K562 (cell line): ENCODE data around the gene FAM161B. TPM values are rescaled to one million over a fixed set of nuclear protein-coding genes. Genes with fewer than 3 reads are reported as not detected.

Experiments
- ATAC-seq: fragments of 200-7000 bp; cut with Tn5 transposase; 3 replicates; pipeline ENCODE4 v1.9.1; 2020; ENCODE audit warnings: moderate library complexity
- BruUV-seq: library from RNA; stranded (reverse); fragments of 400-500 nt; replicated peaks from 2 replicates; lab custom pipeline; 2021; lab: Mats Ljungman, UMichigan
- CTCF ChIA-PET: fragments of 300-600 bp; formaldehyde crosslinking; extraction: SDS; loops from one replicate; lab custom pipeline; 2021; ENCODE audit warnings: low intra/inter-chr PET ratio; lab: Yijun Ruan, JAX
- POLR2A ChIA-PET: fragments of 300-600, 350-650 bp; sonication (Branson Sonifier 250); formaldehyde crosslinking; extraction: SDS; loops from one replicate; lab custom pipeline; 2021; ENCODE audit warnings: antibody characterized with exemption, inconsistent platforms; lab: Yijun Ruan, JAX
- DNase-seq, 4 experiments: peaks; one replicate each; pipeline versions ENCODE4 v3.0.0 to v3.0.0-alpha.2; 2011 to 2018; ENCODE audit warnings: low spot score in 3 of 4, mixed read lengths in 3 of 4; ENCODE audit errors: extremely low read depth in 1 of 4
- FAIRE-seq: peaks from 2 replicates; lab custom pipeline; 2011; peaks lifted over from hg19 to GRCh38; lab: Jason Lieb, UNC
- H2AFZ ChIP-seq: 2 replicates; pipeline ENCODE4 v1.6.0; 2011; ENCODE audit warnings: low read depth, low read length, control low read depth, inconsistent platforms
- H3K27ac ChIP-seq: fragments of 200-600 bp; 3 replicates; pipeline ENCODE4 v1.8.0; 2011; ENCODE audit warnings: low read depth, mild to moderate bottlenecking, control low read depth, inconsistent platforms, low read length, moderate library complexity, mixed read lengths; ENCODE audit errors: extremely low read depth
- H3K27me3 ChIP-seq, 2 experiments: fragments of 300-600 bp in 1 of 2; 2 replicates in 1 of 2; 3 replicates in 1 of 2; pipeline versions ENCODE4 v1.6.0 to v1.8.0; 2011; ENCODE audit warnings: inconsistent platforms in 2 of 2, low read length in 2 of 2, mild to moderate bottlenecking in 1 of 2, mixed read lengths in 1 of 2, moderate library complexity in 1 of 2; ENCODE audit not compliant: control insufficient read depth in 2 of 2, insufficient read depth in 2 of 2
- H3K36me3 ChIP-seq: fragments of 300-600 bp; 3 replicates; pipeline ENCODE4 v1.8.0; 2011; ENCODE audit warnings: mild to moderate bottlenecking, low read length, inconsistent platforms; ENCODE audit not compliant: control insufficient read depth, insufficient read depth
- H3K4me1 ChIP-seq, 2 experiments: fragments of 200-600 bp in 1 of 2; replicated peaks in 1 of 2; 2 replicates in 1 of 2; 3 replicates in 1 of 2; pipeline versions ENCODE4 v1.5.1 to v1.8.0; 2011; ENCODE audit warnings: inconsistent platforms in 2 of 2, low read length in 2 of 2, mild to moderate bottlenecking in 1 of 2, mixed read lengths in 1 of 2, moderate library complexity in 1 of 2; ENCODE audit not compliant: control insufficient read depth in 2 of 2, insufficient read depth in 2 of 2
- H3K4me2 ChIP-seq: 2 replicates; pipeline ENCODE4 v1.6.1; 2011; ENCODE audit warnings: low read length, control low read depth, inconsistent platforms, mixed read lengths; ENCODE audit not compliant: insufficient read depth
- H3K4me3 ChIP-seq: fragments of 200-600 bp; sonication (generic), shearing (Covaris generic); 2 replicates; pipeline ENCODE4 v1.5.1; 2016; ENCODE audit warnings: control low read depth, inconsistent platforms
- H3K79me2 ChIP-seq: fragments of 200-600 bp; 3 replicates; pipeline ENCODE4 v1.8.0; 2011; ENCODE audit warnings: low read length, inconsistent platforms; ENCODE audit not compliant: control insufficient read depth, insufficient read depth
- H3K9ac ChIP-seq, 2 experiments: 2 replicates each; pipeline versions ENCODE4 v1.6.0 to v1.6.1; 2011; ENCODE audit warnings: low read depth in 2 of 2, low read length in 2 of 2, control low read depth in 1 of 2, inconsistent platforms in 1 of 2, mild to moderate bottlenecking in 1 of 2, mixed read lengths in 1 of 2; ENCODE audit not compliant: insufficient read depth in 1 of 2
- H3K9me1 ChIP-seq: one replicate; pipeline ENCODE4 v1.6.0; 2011; ENCODE audit warnings: inconsistent platforms, mild to moderate bottlenecking, low read length, moderate library complexity; ENCODE audit not compliant: control insufficient read depth, insufficient read depth
- H3K9me3 ChIP-seq: replicated peaks from 2 replicates; pipeline ENCODE4 v1.5.1; 2011; ENCODE audit warnings: low read depth, low read length, inconsistent platforms; ENCODE audit not compliant: control insufficient read depth, insufficient read depth
- H4K20me1 ChIP-seq: replicated peaks from 2 replicates; pipeline ENCODE4 v1.6.1; 2011; ENCODE audit warnings: low read length, inconsistent platforms, mixed read lengths; ENCODE audit not compliant: control insufficient read depth, insufficient read depth
- EHMT2 ChIP-seq: fragments of 450-650 bp; IDR thresholded peaks from 2 replicates; pipeline ENCODE4 v1.6.1; 2018; ENCODE audit warnings: antibody characterized with exemption
- FOXJ3 ChIP-seq: sonication (generic); formaldehyde crosslinking; IDR thresholded peaks from 2 replicates; pipeline ENCODE4 v1.4.0; 2020; ENCODE audit warnings: mild to moderate bottlenecking, missing genetic modification reagents
- MYC ChIP-seq, 2 experiments: fragments of 250-450 bp in 1 of 2; sonication (Bioruptor Pico) in 1 of 2; IDR thresholded peaks; 2 replicates each; pipeline versions ENCODE4 v1.5.1 to v1.6.1; 2012 to 2021; ENCODE audit warnings: low read depth in 2 of 2, borderline replicate concordance in 1 of 2, improper control_type of control experiment in 1 of 2, low read length in 1 of 2, mild to moderate bottlenecking in 1 of 2, moderate library complexity in 1 of 2
- PHTF2 ChIP-seq: fragments of 250-450 bp; sonication (Bioruptor Pico); IDR thresholded peaks from 2 replicates; pipeline ENCODE4 v1.5.0; 2021; ENCODE audit warnings: mild to moderate bottlenecking
- POLR2H ChIP-seq: IDR thresholded peaks from 2 replicates; pipeline ENCODE4 v1.6.1; 2016; ENCODE audit warnings: missing genetic modification characterization, low read depth, mild to moderate bottlenecking, control low read depth, missing compliant biosample characterization, moderate library complexity
- SNRNP70 ChIP-seq: fragments of 200-400 bp; formaldehyde crosslinking; optimal IDR thresholded peaks from 2 replicates; pipeline ENCODE3; 2017; ENCODE audit warnings: low read depth, low read length
- TAF9B ChIP-seq: fragments of 450-650 bp; IDR thresholded peaks from 2 replicates; pipeline ENCODE4 v1.6.1; 2018; ENCODE audit warnings: mild to moderate bottlenecking; ENCODE audit not compliant: partially characterized antibody
- ZNF232 ChIP-seq: sonication (generic); formaldehyde crosslinking; IDR thresholded peaks from 2 replicates; pipeline ENCODE4 v1.8.0; 2022; ENCODE audit warnings: mild to moderate bottlenecking, missing genetic modification reagents
- WGBS: fragments of 100-300 bp; shearing (Covaris generic); methylation state at CpG from one replicate; pipeline ENCODE4 v1.1.6; 2016; ENCODE audit warnings: low coverage, mixed read lengths; ENCODE audit not compliant: insufficient coverage; ENCODE audit errors: missing lambda C conversion rate; 5-methylcytosine and 5-hydroxymethylcytosine counted together
- in situ Hi-C: fragments of 300-500 bp; cut with MboI; formaldehyde crosslinking; loops from 4 replicates; pipeline ENCODE4 v1.15.0; 2018; ENCODE audit warnings: inconsistent platforms, mixed read lengths
- intact Hi-C: fragments of 100-400 bp; cut with micrococcal nuclease; formaldehyde crosslinking; loops from 2 replicates; pipeline ENCODE4 v1.14.2; 2022
- polyA plus RNA-seq, 8 experiments: library from polyadenylated mRNA; depleted of rRNA in 4 of 8; stranded (reverse) in 5 of 8; unstranded in 3 of 8; fragments of >200 nt; fragmentation: Nextera tagmentation in 2 of 8; fragmentation: Illumina TruSeq in 1 of 8; extraction: Ambion mirVana in 2 of 8; extraction: Trizol in 1 of 8; gene quantifications; 2 replicates each; pipeline versions ENCODE4 v1.2.1 to v1.2.3, GENCODE V29; 2011 to 2014; ENCODE audit warnings: inconsistent platforms in 1 of 8, missing spikeins in 1 of 8
- total RNA-seq, 7 experiments: library from RNA; depleted of rRNA in 6 of 7; stranded (reverse); fragments of >200 nt in 6 of 7; fragmentation: Illumina TruSeq in 2 of 7; extraction: Trizol in 2 of 7; gene quantifications; 2 replicates each; pipeline versions ENCODE4 v1.2.1 to v1.2.3, GENCODE V29; 2011 to 2021; ENCODE audit warnings: low replicate concordance in 1 of 7
- TF ChIP-seq, protein P1 (sequence below): fragments of 250-450 bp; sonication (Bioruptor Pico); IDR thresholded peaks from 2 replicates; pipeline ENCODE4 v1.8.0; 2022; ENCODE audit warnings: inconsistent platforms, mild to moderate bottlenecking, moderate library complexity, borderline replicate concordance
- TF ChIP-seq, protein P2 (sequence below): fragments of 450-650 bp; formaldehyde crosslinking; conservative IDR thresholded peaks from 2 replicates; pipeline ENCODE4 v1.4.0; 2022; ENCODE audit warnings: mild to moderate bottlenecking, missing genetic modification characterization

FAM161B gene
- total and polyA plus RNA-seq, 9 of the 15 experiments (the other 6 are each of a cell fraction or from before 2014, with no cell fraction given), result 0.15 to 1.3 (median 0.84) TPM

DNA sequence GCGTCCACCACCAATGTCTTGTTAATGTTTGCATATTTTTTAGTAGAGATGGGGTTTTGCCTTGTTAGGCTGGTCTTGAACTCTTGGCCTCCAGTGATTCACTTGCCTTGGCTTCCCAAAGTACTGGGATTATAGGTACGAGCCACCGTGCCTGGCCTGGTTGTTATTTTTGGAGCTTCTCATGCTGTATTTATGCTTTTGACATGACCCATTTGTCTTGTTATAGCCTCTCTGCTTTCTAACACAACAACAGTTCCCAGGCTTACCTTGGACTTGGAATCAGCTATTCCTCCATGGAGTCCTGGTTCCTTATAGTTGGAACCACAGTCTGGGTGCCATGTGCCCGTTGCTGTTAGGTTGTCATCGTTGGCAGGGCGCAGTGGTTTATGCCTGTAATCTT is 33.6 kb downstream of the FAM161B start:
- BruUV-seq, result no TSS peak
- no peak for DNase-seq
- Histone ChIP-seq H4K20me1 (no peaks in the 10 kb centered on the region), H3K79me2 (no peaks in the 10 kb centered on the region), H3K4me1 (no peaks in the 10 kb centered on the region; a peak in 1 of 5 replicates), H3K27me3 (no peaks in the 10 kb centered on the region), H3K9me1 (no peaks in the 10 kb centered on the region), H3K4me2 (no peak overlapping the region), H3K36me3 (peaks cover 56% of the 10 kb centered on the region; the same call in 2 of the 3 replicates), H2AFZ (no peak overlapping the region), H3K4me3 (no peak overlapping the region), H3K9ac (no peak overlapping the region), H3K27ac (no peak overlapping the region), H3K9me3 (no peaks in the 10 kb centered on the region)
- no peak for FAIRE-seq
- TF ChIP-seq PHTF2 (CRISPR knock-in tag) (no peak), FOXJ3 (CRISPR knock-in tag) (no peak), POLR2H (tag) (no peak), MYC (IDR thresholded peaks at IDR 0.05; ENCODE audit: low read depth, low read length) (no peak), MYC (CRISPR knock-in tag; IDR thresholded peaks at IDR 0.05; ENCODE audit: borderline replicate concordance, low read depth) (no peak), ZNF232 (CRISPR knock-in tag) (no peak)
- 94% methylated on average over 6 of the region's 6 CpGs for WGBS
- POLR2A ChIA-PET, result interaction anchor here (0.9 kb wide), 2 partner anchors 26 to 75 kb away, joined by 3 read pairs; no protein-coding TSS in a partner anchor
- CTCF ChIA-PET, result no interaction called here
- ATAC-seq, result no peak
- intact Hi-C loops (no loop called here), in situ Hi-C loops (no loop called here)

DNA sequence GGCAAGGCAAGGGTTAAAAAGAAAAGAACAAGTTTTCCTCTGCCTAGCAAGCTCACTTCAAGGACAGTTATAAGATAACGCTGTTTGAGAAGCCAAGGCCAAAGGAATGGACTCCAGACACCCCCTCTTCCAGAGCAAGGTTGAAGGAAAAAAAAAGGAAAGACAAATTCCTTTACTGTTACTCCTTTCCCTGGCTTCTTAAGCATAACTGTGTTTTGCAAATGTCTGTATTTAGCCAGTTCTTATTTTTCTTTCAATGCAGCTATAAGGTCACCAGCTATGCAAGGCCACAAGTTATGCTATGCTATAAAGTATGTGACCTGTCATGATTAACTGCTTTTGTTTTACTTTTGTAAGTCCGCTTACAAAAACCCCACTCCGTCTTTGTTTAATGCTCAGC is 36.6 kb downstream of the FAM161B start:
- no peaks in the 10 kb centered on the region for H3K27me3 ChIP-seq
- no TSS peak for BruUV-seq
- no peak for ATAC-seq
- TF ChIP-seq TAF9B, result no peak
- TF ChIP-seq SNRNP70, result no peak
- TF ChIP-seq, protein P1, sequence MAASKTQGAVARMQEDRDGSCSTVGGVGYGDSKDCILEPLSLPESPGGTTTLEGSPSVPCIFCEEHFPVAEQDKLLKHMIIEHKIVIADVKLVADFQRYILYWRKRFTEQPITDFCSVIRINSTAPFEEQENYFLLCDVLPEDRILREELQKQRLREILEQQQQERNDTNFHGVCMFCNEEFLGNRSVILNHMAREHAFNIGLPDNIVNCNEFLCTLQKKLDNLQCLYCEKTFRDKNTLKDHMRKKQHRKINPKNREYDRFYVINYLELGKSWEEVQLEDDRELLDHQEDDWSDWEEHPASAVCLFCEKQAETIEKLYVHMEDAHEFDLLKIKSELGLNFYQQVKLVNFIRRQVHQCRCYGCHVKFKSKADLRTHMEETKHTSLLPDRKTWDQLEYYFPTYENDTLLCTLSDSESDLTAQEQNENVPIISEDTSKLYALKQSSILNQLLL (CRISPR knock-in tag), result no peak
- TF ChIP-seq, protein P2, sequence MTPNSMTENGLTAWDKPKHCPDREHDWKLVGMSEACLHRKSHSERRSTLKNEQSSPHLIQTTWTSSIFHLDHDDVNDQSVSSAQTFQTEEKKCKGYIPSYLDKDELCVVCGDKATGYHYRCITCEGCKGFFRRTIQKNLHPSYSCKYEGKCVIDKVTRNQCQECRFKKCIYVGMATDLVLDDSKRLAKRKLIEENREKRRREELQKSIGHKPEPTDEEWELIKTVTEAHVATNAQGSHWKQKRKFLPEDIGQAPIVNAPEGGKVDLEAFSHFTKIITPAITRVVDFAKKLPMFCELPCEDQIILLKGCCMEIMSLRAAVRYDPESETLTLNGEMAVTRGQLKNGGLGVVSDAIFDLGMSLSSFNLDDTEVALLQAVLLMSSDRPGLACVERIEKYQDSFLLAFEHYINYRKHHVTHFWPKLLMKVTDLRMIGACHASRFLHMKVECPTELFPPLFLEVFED, result no peak
- TF ChIP-seq EHMT2, result no peak
- TF ChIP-seq, all 486 proteins: peak for 0
- in situ Hi-C loops (no loop called here), intact Hi-C loops (no loop called here)
- DNase-seq, result no peak
- no peaks in the 10 kb centered on the region for H3K9me1 ChIP-seq
- no peak for FAIRE-seq
- no peaks in the 10 kb centered on the region for H3K79me2 ChIP-seq
- H3K9ac ChIP-seq, result no peak overlapping the region
- H3K4me1 ChIP-seq, result no peaks in the 10 kb centered on the region; a peak in 1 of 5 replicates
- no peaks in the 10 kb centered on the region for H3K9me3 ChIP-seq
- H3K4me2 ChIP-seq, result no peak overlapping the region
- no peak overlapping the region for H2AFZ ChIP-seq
- ChIA-PET CTCF (no interaction called here), POLR2A (interaction anchor here (1.5 kb wide), 1 partner anchor 14 kb away, joined by 5 read pairs; no protein-coding TSS in a partner anchor)
- no peaks in the 10 kb centered on the region for H4K20me1 ChIP-seq
- no peak overlapping the region for H3K4me3 ChIP-seq
- WGBS, result 76% methylated on average over 3 of the region's 3 CpGs
- H3K27ac ChIP-seq, result no peak overlapping the region
- H3K36me3 ChIP-seq, result peaks cover 64% of the 10 kb centered on the region; the same call in 2 of the 3 replicates
